ENCODE results near the gene FLYWCH1.

The FLYWCH1 gene, protein sequence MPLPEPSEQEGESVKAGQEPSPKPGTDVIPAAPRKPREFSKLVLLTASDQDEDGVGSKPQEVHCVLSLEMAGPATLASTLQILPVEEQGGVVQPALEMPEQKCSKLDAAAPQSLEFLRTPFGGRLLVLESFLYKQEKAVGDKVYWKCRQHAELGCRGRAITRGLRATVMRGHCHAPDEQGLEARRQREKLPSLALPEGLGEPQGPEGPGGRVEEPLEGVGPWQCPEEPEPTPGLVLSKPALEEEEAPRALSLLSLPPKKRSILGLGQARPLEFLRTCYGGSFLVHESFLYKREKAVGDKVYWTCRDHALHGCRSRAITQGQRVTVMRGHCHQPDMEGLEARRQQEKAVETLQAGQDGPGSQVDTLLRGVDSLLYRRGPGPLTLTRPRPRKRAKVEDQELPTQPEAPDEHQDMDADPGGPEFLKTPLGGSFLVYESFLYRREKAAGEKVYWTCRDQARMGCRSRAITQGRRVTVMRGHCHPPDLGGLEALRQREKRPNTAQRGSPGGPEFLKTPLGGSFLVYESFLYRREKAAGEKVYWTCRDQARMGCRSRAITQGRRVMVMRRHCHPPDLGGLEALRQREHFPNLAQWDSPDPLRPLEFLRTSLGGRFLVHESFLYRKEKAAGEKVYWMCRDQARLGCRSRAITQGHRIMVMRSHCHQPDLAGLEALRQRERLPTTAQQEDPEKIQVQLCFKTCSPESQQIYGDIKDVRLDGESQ

DNA sequence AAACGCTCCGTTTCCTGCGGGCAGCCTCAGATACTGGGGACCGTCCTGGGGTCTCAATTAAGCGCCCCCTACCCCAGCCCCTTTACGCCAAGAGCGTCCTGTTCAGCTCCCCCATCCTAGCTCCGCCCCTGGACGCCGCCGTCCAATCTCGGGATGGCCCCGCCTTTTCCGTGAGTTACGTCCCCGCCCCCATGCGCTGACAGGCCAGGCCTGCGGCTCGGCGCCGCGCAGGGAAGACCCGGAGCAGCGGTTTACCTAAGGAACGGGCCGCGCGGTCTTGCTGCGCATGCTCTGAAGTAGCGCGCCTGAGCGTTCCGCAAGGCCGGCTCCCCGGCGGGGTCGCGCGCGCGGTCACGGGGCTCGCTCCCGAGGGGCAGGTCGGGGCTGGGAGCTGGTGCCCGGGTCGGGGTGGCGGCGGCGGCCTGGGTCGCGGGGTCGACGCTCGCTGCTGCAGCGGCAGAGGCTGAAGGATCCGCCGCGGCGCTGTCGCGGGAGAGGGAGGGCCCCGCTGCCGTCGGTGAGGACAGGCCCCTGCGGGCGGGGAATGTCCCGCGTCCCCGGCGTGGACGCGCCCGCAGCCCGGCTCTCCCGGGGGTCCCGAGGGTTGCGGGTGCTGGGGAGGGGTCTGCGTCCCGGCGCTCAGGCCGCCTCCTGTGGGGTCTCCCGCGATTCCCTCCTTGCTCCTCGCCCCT, at the start of gene FLYWCH1:
TSS of gene FLYWCH1 (plus strand) at position 294 of the 692 bp plus-strand sequence. CDS start 17,755 bp downstream, outside the sequence.
- DNase-seq: peak; percentile 97

DNA sequence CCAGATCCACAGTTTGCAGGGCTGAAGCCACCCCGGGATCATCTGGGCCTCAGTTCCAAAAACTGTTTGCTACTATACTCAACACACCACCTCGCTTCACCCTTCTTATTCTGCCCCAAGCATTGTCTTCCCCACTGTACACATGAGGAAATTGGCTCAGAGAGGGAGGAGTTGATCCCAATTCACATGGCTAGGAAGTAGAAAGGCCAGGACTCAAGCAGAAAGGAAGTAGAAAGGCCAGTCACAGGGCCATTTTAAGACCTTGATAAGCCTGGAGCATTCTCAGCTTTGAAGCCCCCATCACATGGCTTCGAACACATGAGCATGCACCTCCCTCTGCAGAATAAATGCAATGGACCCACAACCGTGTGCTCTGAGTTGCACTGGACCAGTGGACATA, 46.1 kb upstream of the FLYWCH1 start:
- no peak for DNase-seq

DNA sequence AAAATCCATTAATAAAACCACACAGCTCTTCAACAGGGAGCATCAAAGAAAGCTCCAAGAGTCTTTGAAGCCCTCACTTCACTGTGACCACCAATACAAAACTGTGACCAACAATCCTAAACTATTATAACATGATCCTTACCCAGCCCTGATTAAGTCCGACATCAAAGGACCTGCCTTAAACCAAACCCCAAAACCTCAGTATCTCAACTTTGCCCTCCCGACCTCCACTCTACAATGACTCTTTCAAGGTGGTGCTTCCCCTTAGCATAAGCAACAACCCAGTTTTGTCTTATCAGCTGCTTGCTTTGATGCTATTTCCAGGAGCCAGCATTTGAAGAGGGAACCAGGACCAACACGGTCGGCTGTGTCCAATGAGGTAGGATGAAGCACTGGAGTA, 45.3 kb upstream of the FLYWCH1 start:
- no peak for DNase-seq

DNA sequence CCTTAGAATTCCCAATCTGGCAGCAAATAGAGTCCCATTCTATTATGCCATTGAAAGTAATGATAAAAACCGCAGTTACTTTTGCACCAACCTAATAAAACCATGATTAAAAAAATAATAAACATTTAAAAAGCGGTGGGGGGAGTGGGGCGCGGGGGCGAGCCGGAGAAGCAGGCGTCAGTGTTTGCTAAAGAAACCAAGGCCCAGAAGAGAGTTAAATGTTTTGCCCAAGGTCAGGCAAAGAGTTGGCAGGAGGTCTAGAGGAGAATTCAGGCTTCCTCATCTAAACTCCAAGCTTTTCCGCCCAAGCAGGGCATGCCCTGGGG, 44.1 kb upstream of the FLYWCH1 start:
- DNase-seq: no peak

DNA sequence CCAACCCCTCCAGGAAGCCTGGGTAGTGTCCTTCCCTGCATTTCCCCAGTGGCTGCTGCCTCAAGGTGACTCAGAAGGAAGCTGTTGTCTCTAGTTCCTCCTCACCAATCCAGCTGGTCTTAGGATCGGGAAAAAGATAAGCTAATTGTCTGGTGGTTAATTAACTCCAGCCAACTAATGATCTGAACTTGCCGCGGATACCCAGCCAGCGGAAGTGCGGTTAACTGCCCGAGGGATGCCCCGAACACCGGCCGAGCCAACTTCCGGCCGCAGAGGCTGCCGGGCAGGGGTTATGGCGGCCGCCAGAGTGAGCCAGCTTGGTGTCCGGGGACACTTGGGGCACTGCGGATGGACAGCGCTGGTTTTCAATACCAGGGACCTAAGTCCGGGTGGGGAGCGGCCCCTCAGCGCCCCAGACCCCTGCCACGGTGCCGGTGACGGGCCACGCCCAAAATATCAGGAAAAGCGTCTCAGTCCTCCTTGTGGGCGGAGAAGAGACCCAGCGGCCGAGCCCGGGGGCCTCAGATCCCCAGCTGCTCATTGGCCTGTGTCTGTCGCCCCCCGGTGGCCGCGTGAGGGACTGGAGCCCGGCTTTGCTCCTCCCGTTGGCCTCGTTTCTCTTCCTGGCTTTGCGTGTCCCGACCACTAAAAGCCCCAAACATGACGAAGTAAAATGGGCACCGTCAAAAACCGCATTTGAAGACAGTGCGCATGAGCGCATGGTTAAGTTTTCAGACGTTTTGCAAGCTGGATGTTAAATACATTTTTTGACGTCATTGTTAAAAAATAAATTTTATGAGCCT, 43.5 kb upstream of the FLYWCH1 start:
- DNase-seq: peak; percentile 85

DNA sequence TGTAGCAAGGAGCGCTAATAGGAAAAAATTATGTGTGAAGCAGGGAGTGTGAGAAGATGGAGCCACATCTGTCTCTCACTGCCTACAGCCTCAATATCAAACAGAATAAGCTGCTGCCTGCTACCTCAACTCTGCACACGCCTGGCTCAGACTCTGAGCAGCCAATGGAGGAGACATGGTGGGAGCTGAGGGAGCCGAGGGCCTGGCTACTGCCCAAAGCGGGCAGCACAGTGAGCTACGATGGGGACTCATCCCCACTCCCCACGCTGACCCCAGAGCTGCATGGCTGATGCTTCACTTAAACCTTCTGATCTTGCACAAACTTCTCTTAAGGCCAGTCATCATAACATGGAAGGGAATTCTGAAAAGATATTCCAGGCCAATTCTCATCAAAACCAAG, 39.8 kb upstream of the FLYWCH1 start:
- DNase-seq: no peak

DNA sequence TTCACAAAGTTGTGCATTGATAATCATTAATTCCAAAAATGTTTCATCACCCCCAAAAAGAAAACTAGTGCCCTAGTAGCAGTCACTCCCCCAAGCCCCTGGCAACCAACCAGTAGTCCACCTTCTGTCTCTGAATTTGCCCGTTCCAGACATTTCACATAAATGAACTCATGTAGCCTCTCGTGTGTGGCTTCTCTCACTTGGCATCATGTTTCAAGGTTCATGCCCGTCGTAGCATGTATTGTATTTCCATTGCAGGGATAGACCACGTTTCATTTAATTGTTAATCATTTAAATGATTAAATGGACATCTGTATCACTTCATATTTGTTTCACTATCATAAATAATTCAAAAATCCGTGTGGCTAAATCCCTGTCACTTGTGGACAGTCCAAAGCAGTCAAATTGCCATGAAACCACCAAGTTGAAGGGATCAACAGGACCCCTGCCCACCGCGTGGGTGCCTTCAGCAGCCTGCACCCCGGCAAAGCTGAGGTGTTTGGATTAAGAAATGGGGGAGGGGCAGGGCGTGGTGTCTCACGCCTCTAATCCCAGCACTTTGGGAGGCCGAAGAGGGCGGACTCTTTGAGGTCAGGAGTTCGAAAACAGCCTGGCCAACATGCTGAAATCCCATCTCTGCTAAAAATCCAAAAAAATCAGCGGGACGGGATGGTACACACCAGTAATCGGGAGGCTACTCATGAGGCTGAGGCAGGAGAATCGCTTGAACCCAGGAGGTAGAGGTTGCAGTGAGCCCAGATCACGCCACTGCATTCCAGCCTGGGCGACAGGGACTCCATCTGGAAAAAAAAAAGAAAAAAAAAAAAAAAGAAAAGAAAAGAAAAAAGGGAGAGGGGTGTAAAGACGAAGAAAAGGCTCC, 37.5 kb upstream of the FLYWCH1 start:
- no peak for DNase-seq

DNA sequence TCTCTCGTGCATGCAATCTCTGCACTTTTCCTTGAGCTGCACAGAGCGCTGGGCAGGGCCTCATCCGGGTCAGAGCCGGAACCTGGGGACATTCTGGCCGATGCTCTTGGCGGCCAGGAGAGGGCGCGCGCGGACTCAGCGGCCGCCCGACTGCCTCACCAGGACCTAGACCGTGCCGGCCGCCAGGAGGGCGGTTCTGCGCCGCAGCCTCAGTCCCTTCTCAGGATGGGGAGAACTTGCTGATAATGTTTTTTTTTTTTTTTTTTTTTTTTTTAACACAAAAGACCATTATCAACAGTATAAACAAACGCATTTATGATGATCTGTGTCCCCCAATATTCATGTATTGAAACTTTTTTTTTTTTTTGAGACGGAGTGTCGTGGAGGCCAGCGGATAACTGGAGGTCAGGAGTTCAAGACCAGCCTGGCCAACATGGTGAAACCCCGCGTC, 36.8 kb upstream of the FLYWCH1 start:
- peak; percentile 50 for DNase-seq

DNA sequence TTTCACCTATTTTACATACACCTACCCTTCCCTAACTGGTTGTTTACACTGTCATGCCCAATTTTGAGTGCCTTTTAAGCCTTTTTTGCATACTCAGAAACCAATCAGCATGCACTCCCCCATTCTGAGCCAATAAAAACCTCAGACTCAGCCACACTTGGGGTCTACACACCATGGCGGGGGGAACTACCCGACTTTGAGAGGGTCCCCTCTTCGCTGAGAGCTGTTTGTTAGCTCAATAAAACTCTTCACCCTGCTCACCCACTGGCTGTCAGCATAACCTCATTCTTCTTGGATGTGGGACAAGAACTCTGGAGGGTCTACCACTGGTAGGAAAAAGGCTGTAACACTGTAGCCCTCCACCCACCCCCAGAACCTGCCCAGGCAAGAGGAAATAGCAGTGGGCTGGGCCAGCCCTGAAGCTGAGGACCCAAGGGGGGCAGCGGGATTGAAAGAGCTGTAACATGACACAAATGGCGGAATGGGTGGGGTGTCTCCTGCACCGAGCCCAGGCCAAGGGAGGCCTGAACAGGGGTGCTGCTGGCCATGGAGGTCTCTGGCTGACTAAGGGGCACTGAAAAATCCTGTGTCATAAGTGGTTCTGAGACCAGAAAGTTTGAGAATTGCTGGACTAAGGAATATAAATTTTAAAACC, 31.8 kb upstream of the FLYWCH1 start:
- no peak for DNase-seq

DNA sequence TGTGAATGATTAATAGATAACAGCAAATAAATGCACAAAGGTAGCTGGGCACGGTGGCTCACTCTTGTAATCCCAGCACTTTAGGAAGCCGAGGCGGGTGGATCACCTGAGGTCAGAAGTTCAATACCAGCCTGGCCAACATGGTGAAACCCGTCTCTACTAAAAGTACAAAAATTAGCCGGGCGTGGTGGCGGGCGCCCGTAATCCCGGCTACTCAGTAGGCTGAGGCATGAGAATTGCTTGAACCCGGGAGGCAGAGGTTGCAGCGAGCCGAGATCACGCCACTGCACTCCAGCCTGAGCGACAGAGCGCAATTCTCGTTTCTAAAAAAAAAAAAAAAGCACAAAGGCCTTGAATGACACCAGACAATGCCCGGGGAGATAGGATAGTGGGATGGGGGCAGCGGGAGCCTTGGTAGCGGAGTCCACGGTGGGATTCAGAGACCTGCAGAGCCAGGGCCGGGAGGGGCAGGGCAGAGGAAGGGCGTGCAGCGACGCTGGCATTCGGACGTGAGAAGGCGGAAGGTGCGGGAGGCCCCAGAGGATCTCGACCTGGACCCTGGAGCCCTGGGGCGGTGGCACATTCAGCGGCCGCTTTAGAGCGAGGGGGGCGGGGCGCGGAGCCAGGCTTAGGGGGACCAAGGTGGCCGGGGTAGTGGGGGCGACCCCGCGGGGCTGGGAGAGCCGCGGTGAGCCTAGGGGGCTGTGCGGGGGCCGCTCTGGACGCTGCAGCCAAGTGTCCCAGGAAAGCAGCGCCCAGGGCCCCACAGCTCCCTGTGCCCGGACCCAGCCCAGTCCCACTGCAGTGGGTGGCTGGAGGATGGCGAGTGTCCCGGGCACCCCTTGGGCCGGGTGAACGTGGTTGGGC, 29.7 kb upstream of the FLYWCH1 start:
- no peak for DNase-seq

DNA sequence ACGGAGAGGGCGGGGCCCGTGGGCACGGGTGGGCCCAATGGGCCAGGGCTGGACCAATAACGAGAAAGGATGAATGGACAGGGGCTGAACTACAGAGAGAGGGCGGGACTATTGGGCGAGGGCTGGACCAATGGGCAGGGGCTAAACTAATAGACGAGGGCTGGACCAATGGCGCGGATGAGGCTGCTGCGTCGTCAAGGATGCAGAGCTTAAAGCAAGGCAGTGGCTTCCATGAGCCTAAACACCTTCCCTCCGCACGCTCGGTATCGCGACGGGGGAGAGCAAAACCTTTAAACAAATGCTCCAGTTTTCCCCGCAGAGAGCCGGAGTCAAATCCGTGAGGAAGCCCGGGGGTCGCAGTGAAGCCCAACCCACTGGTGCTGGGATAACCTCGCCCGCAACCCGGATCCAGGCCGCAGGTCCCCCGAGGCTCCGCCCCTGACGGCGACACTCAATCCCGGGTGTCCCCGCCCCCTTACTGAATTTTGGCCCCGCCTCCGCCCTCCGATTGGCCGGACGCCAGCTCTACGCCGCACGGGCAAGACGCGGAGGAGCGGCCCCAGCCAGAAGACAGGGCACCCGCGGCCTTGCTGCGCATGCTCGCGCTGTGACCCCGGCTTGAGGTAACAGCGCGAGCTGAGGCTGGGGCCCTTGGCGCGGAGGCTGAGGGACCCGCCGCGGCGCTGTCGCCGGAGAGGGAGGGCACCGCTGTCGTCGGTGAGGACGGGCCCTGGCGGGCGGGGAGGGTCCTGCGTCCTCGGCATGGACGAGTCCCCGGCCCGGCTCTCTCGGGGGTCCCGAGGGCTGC, 28.9 kb upstream of the FLYWCH1 start, which contains the start of gene FLYWCH2:
TSS of gene FLYWCH2 (plus strand) at position 566 of the 808 bp plus-strand sequence. CDS start 13,235 bp downstream, outside the sequence.
- DNase-seq: peak; percentile 100

DNA sequence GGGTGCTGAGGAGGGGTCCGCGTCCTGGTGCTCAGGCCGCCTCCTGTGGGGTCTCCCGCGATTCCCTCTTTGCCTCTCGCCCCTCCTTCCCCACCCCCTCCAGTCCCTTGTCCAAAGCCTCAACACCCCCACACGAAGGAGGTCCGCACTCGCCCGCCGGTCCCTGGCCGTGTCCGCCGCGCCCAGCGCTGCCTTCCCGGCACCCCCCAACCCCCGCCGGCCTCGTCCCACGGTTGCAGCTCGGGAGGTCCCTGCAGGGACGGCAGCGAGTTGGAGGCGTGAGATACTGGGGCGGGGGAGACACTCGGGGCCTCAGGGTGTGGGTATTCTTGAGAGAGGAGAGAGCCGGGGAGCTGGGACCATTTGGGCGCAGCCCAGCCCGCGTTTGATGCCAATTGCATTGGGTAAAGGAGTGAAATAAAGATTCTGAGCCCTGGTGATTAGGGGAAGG, 28.2 kb upstream of the FLYWCH1 start:
- DNase-seq: no peak

DNA sequence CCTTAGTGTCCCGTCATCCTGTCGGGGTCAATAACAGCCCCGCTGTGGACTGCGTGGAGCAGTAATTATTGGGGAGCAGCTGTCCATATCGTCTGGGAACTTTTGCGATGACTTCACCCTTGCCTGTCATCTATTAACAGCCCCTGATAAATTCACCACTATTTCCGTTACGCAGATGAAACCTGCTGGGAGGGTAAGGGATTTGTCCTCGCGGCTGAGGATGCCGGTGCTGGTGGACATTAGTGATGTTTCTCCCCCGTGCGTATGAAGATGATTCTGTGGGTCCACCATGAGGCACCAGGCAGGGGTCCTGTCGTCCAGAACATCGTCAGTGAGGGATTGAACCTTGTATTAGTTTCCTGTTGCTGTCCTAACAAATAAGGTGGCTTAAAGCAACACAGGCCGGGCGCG, 27.7 kb upstream of the FLYWCH1 start:
- no peak for DNase-seq

DNA sequence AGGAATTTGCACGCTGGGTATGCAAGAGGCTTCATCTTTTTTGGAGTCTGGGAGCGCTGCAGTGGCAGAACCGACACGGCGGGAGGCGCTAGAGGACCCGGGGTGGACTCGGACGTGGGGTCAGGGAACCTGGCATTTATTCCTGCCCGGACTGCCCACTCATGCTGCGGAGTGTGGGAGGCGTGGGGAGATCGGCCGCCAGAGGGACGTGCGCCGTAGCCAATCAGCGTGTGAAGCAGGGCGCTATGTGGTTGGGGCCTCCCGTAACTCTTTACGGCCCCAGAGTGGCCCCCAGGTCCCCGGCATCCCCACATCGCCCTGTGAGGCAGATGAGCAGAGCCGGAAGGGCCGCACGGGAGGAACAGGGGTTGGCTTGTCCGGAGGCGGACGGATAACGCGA, 17.5 kb upstream of the FLYWCH1 start:
- DNase-seq: no peak

DNA sequence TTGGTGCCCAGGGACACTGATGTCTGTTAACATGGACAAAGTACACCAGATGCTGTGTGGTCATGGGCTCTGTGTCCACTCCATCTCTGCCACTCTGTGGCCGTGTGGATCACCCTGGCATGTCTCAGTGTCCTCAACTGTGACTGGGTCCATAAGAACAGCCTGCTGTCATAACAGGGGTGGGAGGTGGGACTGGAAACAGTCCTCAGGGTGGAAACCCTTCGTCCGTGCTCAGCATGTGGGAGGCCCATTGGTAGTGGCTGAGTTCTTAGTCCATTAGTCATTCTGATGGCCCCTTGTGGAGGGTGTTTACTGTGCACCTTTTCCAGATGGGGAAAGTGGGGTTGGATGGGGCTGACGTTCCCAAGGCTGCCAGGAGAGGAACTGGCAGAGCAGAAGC, 15.9 kb upstream of the FLYWCH1 start:
- DNase-seq: no peak

DNA sequence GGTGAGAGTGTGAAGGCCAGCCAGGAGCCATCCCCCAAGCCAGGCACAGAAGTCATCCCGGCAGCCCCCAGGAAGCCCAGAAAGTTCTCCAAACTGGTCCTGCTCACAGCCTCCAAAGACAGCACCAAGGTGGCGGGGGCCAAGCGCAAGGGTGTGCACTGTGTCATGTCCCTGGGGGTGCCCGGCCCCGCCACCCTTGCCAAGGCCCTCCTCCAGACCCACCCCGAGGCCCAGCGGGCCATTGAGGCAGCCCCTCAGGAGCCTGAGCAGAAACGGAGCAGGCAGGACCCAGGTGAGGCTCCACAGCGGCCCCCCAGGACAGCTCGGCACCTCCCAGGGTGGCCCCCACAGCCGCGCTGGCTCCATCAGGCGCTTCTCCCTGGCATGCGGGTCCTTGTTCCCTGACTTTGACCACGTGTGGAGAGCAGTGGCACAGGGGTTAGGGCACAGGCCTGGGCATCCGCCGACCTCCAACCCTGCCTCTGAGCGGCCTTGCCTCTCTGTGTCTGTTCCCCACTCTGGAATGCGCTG, 15.2 kb upstream of the FLYWCH1 start:
- no peak for DNase-seq

DNA sequence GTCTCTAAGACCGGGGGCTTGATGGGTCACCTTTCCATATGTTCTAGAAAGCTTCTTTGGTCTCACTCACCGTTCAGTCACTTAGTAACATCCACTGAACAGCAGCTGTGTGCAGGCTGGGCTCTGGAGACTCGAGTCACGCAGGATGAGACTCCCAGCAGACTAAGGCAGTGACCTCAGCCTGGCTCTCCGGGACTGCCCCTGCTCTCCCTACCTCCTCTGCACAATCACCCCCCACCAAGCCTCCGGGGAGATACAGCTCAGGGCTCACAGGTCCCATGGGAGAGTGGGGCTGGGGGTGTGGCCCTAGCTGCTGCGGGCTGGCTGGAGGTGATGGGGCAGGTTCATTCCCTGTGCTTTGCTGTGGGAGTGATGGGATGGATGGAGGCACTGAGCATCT, 14.6 kb upstream of the FLYWCH1 start:
- DNase-seq: no peak

DNA sequence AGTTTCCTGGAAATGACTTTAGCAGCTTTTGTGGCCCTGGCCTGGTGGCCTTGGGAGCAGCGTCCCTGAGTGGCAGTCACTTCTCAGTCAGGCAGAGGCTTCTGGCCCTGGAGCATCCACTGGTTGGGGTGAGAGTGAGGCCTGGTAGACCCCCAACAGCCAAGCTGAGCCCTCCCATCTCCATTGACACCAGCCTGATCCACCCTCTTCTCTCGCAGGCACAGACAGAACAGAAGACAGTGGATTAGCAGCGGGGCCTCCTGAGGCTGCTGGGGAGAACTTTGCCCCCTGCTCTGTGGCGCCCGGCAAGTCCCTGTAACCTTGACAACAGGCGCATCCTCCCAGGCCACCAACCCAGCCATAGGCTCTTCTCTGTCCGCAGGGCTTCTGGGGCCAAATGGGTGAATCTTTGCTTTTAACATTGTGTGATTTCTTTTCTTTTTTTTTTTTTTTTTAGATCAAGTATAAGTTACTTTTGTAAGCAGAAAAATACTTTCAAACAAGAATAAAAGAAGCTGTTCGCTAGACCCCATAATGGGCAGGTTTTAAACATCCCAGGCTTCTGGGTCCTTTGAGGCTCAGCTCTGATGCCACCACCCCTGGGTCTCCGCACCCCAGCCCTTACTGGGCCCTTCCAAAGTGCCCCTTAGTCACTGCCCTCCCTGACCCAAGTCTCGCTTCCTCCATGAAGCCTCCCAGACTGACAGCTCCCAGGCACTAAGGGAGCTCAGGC, 12.7 kb upstream of the FLYWCH1 start:
- no peak for DNase-seq

All from activated CD4-positive, alpha-beta T cell treated with anti-CD3 and anti-CD28 coated beads for 1 hour (primary cell).